Prostate gland (tissue), 2 donors: ENCODE results near the gene TTC1. TPM values are rescaled to one million over a fixed set of nuclear protein-coding genes. Genes with fewer than 3 reads are reported as not detected.
A peak's percentile ranks its signal among the peaks of the same experiment; 100 is the strongest.
"Not testable (repeated sequence)": the region's sequence is repeated elsewhere in the genome, so short reads cannot be mapped to it uniquely, and the experiment has no call there.

Experiments
- DNase-seq: peaks from one replicate; pipeline ENCODE4 v3.0.0-alpha.2; 2019; ENCODE audit warnings: low spot score
- H3K27ac ChIP-seq, 2 donors: fragments of 200-600 bp; sonication (generic); 2 replicates each; pipeline ENCODE4 v1.5.1; 2017 to 2019
- H3K27me3 ChIP-seq: fragments of 200-600 bp; sonication (generic); replicated peaks from 2 replicates; pipeline ENCODE4 v1.5.1; 2019; ENCODE audit not compliant: insufficient read depth
- H3K36me3 ChIP-seq, 2 donors: fragments of 200-600 bp; sonication (generic); 1 replicate in 1 of 2; 2 replicates in 1 of 2; pipeline versions ENCODE4 v1.5.1 to v1.8.1; 2017 to 2019
- H3K4me1 ChIP-seq: fragments of 200-600 bp; sonication (generic); replicated peaks from 2 replicates; pipeline ENCODE4 v1.5.1; 2019
- H3K4me3 ChIP-seq, 2 donors: fragments of 200-600 bp; sonication (generic); 2 replicates each; pipeline ENCODE4 v1.5.1; 2017 to 2019
- H3K9me3 ChIP-seq: fragments of 200-600 bp; sonication (generic); 2 replicates; pipeline ENCODE4 v1.5.1; 2017
- CTCF ChIP-seq, 4 experiments: fragments of 200-600 bp in 2 of 4; fragments of 450-650 bp in 2 of 4; sonication (generic) in 2 of 4; IDR thresholded peaks; 1 replicate in 3 of 4; 2 replicates in 1 of 4; pipeline ENCODE4 v1.5.1; 2016 to 2019; ENCODE audit warnings: antibody characterized with exemption in 4 of 4, mild to moderate bottlenecking in 2 of 4, moderate library complexity in 2 of 4
- POLR2A ChIP-seq: fragments of 450-650 bp; IDR thresholded peaks from one replicate; pipeline ENCODE4 v1.6.1; 2016; ENCODE audit warnings: antibody characterized with exemption, mild to moderate bottlenecking
- POLR2AphosphoS5 ChIP-seq: sonication (generic); formaldehyde crosslinking; IDR thresholded peaks from one replicate; pipeline ENCODE4 v1.6.1; 2017; ENCODE audit warnings: antibody characterized with exemption
- WGBS: methylation state at CpG from one replicate; pipeline ENCODE4 v1.1.5; 2018; 5-methylcytosine and 5-hydroxymethylcytosine counted together
- intact Hi-C: fragments of 100-400 bp; cut with DNase I; formaldehyde crosslinking; loops from one replicate; pipeline ENCODE4 v1.14.2; 2022
- total RNA-seq, 2 donors: library from RNA; depleted of rRNA; stranded (reverse); fragments of >200 nt; gene quantifications; one replicate each; pipeline ENCODE4 v1.1.0, GENCODE V29; 2016

TTC1 gene
- total RNA-seq, 2 donors from 2014 or later: 30.6 to 34.2 TPM

- Histone ChIP-seq H3K27ac (no peak overlapping the region), H3K9me3 (no peaks in the 10 kb centered on the region), H3K36me3 (no peaks in the 10 kb centered on the region), H3K4me1 (no peaks in the 10 kb centered on the region), H3K4me3 (no peak overlapping the region), H3K27me3 (no peaks in the 10 kb centered on the region)
- no peak for DNase-seq
- intact Hi-C loops: no loop called here
- WGBS: 97% methylated on average over 1 of the region's 1 CpG
- TF ChIP-seq CTCF (IDR thresholded peaks at IDR 0.05) (no peak), POLR2A (no peak), POLR2AphosphoS5 (no peak)
Observed at GRCh38 chr5:159992566-159992965, 16.4 kb upstream of the TTC1 start.

DNA sequence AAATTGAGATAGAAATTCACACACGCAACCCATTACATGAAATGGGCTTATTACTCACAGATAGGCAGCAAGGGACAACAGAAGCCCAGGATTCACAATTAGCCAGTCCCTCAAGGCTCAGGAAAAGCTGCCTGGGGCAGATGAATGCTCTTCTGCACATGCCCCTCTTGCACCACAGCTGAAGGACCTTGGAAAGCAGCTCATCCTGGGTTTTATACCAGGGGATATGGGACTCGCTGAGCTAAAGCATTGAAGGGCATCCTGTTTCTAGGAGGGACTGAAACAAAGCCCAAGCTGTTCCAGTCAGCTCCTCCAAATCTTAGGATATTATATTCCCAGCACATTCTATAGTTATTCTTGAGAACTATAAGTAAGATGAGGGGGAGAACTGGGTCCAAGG is 15.7 kb upstream of the TTC1 start:
- WGBS: 95% methylated on average over 2 of the region's 2 CpGs
- Histone ChIP-seq H3K27me3 (no peaks in the 10 kb centered on the region), H3K4me1 (no peaks in the 10 kb centered on the region), H3K4me3 (no peak overlapping the region), H3K27ac (no peak overlapping the region), H3K9me3 (no peaks in the 10 kb centered on the region), H3K36me3 (no peaks in the 10 kb centered on the region)
- intact Hi-C loops: no loop called here
- DNase-seq: no peak
- TF ChIP-seq CTCF (IDR thresholded peaks at IDR 0.05) (no peak), POLR2A (no peak), POLR2AphosphoS5 (no peak)

DNA sequence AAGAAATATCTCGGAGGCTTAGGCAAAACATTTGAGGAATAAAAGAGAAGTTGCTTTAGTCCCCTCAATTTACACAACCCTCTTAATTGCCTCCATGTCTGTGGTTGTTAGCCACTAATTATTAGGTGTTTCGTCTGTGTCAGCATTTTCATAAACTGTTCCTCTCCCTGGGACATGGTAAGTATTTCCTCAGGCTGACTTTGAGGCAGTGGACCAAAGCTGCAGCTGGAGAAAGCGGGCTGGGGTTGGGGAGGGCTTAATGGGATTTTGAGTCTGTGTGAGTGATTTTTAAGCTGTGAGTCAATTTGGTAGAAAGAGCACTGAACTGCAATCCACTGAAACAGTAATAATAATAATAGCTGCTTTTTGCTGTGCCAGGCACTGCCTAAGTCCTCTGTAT is 13.0 kb upstream of the TTC1 start:
- Histone ChIP-seq H3K4me1 (no peaks in the 10 kb centered on the region), H3K27ac (no peak overlapping the region), H3K27me3 (no peaks in the 10 kb centered on the region), H3K36me3 (no peaks in the 10 kb centered on the region), H3K4me3 (no peak overlapping the region), H3K9me3 (no peaks in the 10 kb centered on the region)
- 80% methylated on average over 3 of the region's 3 CpGs for WGBS
- TF ChIP-seq CTCF (IDR thresholded peaks at IDR 0.05) (no peak), POLR2AphosphoS5 (no peak), POLR2A (no peak)
- no peak for DNase-seq
- intact Hi-C loops: no loop called here

DNA sequence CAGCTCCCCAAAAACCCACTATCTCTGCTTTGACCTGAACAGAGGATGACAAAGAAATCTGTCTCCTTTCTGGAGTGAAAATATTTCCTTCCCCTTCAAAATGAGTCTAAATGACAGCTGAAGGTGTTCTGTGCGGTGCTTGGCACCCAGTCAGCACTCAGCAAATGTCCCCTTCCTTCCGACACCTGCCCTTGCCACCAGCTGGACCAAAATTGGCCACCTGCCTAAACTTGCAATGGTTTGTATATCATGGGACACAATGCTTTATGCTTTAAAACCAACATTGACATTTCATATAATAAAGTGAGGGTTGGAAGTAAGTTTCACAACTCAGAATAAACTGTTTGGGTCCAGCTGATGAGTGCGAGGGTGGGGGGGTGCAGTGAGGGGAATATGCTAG is 7.5 kb upstream of the TTC1 start:
- Histone ChIP-seq H3K4me3 (no peak overlapping the region), H3K36me3 (no peaks in the 10 kb centered on the region), H3K4me1 (no peaks in the 10 kb centered on the region), H3K27me3 (no peaks in the 10 kb centered on the region), H3K27ac (no peak overlapping the region), H3K9me3 (no peaks in the 10 kb centered on the region)
- no peak for TF ChIP-seq CTCF (IDR thresholded peaks at IDR 0.05)
- TF ChIP-seq POLR2A: no peak
- no peak for TF ChIP-seq POLR2AphosphoS5
- no peak for DNase-seq
- 48% methylated on average over 3 of the region's 3 CpGs for WGBS
- intact Hi-C loops: no loop called here

GRCh38 chr5:160007514-160007913 is 1.4 kb upstream of the TTC1 start:
- no peaks in the 10 kb centered on the region for H3K9me3 ChIP-seq
- H3K4me1 ChIP-seq: peaks cover 8% of the 10 kb centered on the region
- TF ChIP-seq CTCF (IDR thresholded peaks at IDR 0.05) (no peak), POLR2AphosphoS5 (no peak)
- WGBS: 79% methylated on average over 3 of the region's 3 CpGs
- intact Hi-C loops: no loop called here
- no peak overlapping the region for H3K27ac ChIP-seq
- H3K27me3 ChIP-seq: no peaks in the 10 kb centered on the region
- H3K36me3 ChIP-seq: no peaks in the 10 kb centered on the region
- DNase-seq: no peak
- no peak overlapping the region for H3K4me3 ChIP-seq

DNA sequence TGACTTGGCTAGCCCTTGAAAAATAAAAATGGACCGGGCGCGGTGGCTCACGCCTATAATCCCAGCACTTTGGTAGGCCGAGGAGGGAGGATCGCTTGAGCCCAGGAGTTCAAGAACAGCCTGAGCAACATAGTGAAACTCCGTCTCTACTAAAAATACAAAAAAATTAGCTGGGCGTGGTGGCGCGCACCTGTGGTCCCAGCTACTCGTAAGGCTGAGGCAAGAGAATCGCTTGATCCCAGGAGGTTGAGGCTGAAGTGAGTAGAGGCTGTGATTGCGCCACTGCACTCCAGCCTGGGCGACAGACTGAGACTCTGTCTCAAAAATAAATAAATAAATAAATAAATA is 436 bp upstream of the TTC1 start:
- H3K36me3 ChIP-seq, H3K27me3 ChIP-seq, H3K4me1 ChIP-seq, intact Hi-C loops, H3K9me3 ChIP-seq: not testable (repeated sequence)
- 72% methylated on average over 14 of the region's 14 CpGs for WGBS
- H3K27ac ChIP-seq: peak overlapping the region; percentile 65 to 79
- peak overlapping the region; percentile 50 to 79 for H3K4me3 ChIP-seq
- DNase-seq: peak; percentile 6
